Suprapubic skin (tissue), 4 donors: ENCODE results near the gene RNF114. TPM values are rescaled to one million over a fixed set of nuclear protein-coding genes. Genes with fewer than 3 reads are reported as not detected.
A peak's percentile ranks its signal among the peaks of the same experiment; 100 is the strongest.

ENCODE experiments used
- DNase-seq, 2 donors: peaks; one replicate each; pipeline ENCODE4 v3.0.0-alpha.2; 2019; ENCODE audit warnings: low spot score in 2 of 2
- H3K27ac ChIP-seq: fragments of 200-600 bp; sonication (generic); one replicate; pipeline ENCODE4 v1.5.1; 2019
- H3K27me3 ChIP-seq: fragments of 200-600 bp; sonication (generic); one replicate; pipeline ENCODE4 v1.5.1; 2019
- H3K36me3 ChIP-seq: fragments of 200-600 bp; sonication (generic); one replicate; pipeline ENCODE4 v1.5.1; 2019
- H3K4me1 ChIP-seq: fragments of 200-600 bp; sonication (generic); one replicate; pipeline ENCODE4 v1.5.1; 2019
- H3K4me3 ChIP-seq: fragments of 200-600 bp; sonication (generic); one replicate; pipeline ENCODE4 v1.5.1; 2019; ENCODE audit warnings: mild to moderate bottlenecking
- H3K9me3 ChIP-seq: fragments of 200-600 bp; sonication (generic); one replicate; pipeline ENCODE4 v1.5.1; 2019
- EP300 ChIP-seq: sonication (generic); formaldehyde crosslinking; IDR thresholded peaks from one replicate; pipeline ENCODE4 v1.6.1; 2017; ENCODE audit warnings: antibody characterized with exemption
- POLR2A ChIP-seq, 2 donors: fragments of 450-650 bp; IDR thresholded peaks; one replicate each; pipeline ENCODE4 v1.6.1; 2017; ENCODE audit warnings: antibody characterized with exemption in 2 of 2, mild to moderate bottlenecking in 2 of 2, moderate library complexity in 2 of 2
- POLR2AphosphoS5 ChIP-seq, 3 donors: sonication (generic); formaldehyde crosslinking; IDR thresholded peaks; one replicate each; pipeline ENCODE4 v1.6.1; 2017; ENCODE audit warnings: antibody characterized with exemption in 3 of 3
- WGBS: methylation state at CpG from one replicate; pipeline ENCODE4 v1.1.5; 2018; 5-methylcytosine and 5-hydroxymethylcytosine counted together
- total RNA-seq, 4 donors: library from RNA; depleted of rRNA; stranded (reverse); fragments of >200 nt; gene quantifications; one replicate each; pipeline ENCODE4 v1.1.0, GENCODE V29; 2016
- TF ChIP-seq, protein P1 (sequence below), 2 donors: fragments of 200-600 bp in 1 of 2; fragments of 450-650 bp in 1 of 2; sonication (generic) in 1 of 2; IDR thresholded peaks; one replicate each; pipeline ENCODE4 v1.5.1; 2016 to 2019; ENCODE audit warnings: antibody characterized with exemption in 2 of 2, mild to moderate bottlenecking in 1 of 2, moderate library complexity in 1 of 2

Gene RNF114
- total RNA-seq, 4 donors from 2014 or later: 134 to 150 (median 138) TPM

DNA sequence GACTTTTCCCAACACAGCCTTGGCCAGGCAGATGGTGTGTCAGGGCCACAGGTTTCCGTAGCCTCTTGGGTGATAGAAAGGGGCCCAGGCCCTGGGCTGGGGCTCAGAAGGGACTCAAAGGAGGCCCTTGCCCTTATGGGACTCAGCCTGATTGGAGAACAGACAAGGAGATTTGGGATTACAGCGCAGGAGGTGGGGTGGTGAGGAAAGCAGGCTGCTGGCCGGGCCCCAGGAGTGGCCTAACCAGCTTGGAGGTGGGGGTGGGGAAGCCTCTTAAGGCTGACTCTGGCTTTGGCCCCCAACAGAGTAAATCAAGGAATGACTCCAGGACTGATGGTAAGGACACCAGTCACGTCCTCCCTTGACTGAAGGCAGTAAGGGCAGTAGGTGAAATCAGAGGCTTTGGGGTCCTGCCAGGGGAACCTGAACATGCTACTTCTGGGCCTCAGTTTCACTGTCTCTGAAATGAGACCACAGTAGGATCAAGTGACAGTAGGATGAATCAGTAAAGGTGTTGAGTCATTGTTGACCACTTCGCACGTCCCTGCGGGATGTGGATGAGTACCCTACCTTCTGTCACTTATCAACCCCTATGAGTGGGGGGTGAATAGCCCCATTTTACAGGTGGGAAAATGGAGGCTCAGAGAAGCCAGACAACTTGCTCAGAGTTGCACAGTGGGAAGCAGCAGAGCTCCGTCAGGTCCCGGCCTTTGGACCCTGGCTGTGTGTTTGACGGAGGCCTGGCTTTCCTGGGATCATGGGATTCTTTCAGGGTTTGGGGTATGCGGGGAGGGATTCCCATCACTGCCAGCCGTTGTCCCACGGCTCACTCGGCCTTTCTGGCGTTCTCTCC, 51.0 kb downstream of the RNF114 start:
- TF ChIP-seq EP300 (no peak), POLR2A (IDR thresholded peaks at IDR 0.05) (no peak), POLR2AphosphoS5 (IDR thresholded peaks at IDR 0.05) (no peak)
- TF ChIP-seq, protein P1, sequence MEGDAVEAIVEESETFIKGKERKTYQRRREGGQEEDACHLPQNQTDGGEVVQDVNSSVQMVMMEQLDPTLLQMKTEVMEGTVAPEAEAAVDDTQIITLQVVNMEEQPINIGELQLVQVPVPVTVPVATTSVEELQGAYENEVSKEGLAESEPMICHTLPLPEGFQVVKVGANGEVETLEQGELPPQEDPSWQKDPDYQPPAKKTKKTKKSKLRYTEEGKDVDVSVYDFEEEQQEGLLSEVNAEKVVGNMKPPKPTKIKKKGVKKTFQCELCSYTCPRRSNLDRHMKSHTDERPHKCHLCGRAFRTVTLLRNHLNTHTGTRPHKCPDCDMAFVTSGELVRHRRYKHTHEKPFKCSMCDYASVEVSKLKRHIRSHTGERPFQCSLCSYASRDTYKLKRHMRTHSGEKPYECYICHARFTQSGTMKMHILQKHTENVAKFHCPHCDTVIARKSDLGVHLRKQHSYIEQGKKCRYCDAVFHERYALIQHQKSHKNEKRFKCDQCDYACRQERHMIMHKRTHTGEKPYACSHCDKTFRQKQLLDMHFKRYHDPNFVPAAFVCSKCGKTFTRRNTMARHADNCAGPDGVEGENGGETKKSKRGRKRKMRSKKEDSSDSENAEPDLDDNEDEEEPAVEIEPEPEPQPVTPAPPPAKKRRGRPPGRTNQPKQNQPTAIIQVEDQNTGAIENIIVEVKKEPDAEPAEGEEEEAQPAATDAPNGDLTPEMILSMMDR (IDR thresholded peaks at IDR 0.05): no peak
- H3K27ac ChIP-seq: no peak overlapping the region

DNA sequence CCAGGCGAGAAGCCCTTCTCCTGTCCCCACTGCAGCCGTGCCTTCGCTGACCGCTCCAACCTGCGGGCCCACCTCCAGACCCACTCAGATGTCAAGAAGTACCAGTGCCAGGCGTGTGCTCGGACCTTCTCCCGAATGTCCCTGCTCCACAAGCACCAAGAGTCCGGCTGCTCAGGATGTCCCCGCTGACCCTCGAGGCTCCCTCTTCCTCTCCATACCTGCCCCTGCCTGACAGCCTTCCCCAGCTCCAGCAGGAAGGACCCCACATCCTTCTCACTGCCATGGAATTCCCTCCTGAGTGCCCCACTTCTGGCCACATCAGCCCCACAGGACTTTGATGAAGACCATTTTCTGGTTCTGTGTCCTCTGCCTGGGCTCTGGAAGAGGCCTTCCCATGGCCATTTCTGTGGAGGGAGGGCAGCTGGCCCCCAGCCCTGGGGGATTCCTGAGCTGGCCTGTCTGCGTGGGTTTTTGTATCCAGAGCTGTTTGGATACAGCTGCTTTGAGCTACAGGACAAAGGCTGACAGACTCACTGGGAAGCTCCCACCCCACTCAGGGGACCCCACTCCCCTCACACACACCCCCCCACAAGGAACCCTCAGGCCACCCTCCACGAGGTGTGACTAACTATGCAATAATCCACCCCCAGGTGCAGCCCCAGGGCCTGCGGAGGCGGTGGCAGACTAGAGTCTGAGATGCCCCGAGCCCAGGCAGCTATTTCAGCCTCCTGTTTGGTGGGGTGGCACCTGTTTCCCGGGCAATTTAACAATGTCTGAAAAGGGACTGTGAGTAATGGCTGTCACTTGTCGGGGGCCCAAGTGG, 51.9 kb downstream of the RNF114 start:
- Histone ChIP-seq H3K27me3 (no peaks in the 10 kb centered on the region), H3K4me3 (no peak overlapping the region), H3K27ac (no peak overlapping the region), H3K4me1 (peaks cover 47% of the 10 kb centered on the region), H3K9me3 (no peaks in the 10 kb centered on the region), H3K36me3 (no peaks in the 10 kb centered on the region)
- TF ChIP-seq POLR2A (IDR thresholded peaks at IDR 0.05) (no peak), POLR2AphosphoS5 (IDR thresholded peaks at IDR 0.05) (no peak), EP300 (no peak)
- TF ChIP-seq, protein P1 (IDR thresholded peaks at IDR 0.05): no peak
- DNase-seq: no peak
- WGBS: 84% methylated on average over 13 of the region's 18 CpGs

More for the DNA sequence above, 51.0 kb downstream of the RNF114 start:
- H3K4me3 ChIP-seq: peak overlapping the region; percentile 48
- no peak for DNase-seq
- no peaks in the 10 kb centered on the region for H3K36me3 ChIP-seq
- WGBS: 88% methylated on average over 15 of the region's 15 CpGs
- H3K9me3 ChIP-seq: no peaks in the 10 kb centered on the region
- H3K27me3 ChIP-seq: no peaks in the 10 kb centered on the region
- peaks cover 55% of the 10 kb centered on the region for H3K4me1 ChIP-seq

- 26% methylated on average over 19 of the region's 22 CpGs for WGBS
- DNase-seq: peak; percentile 84 to 89
Observed at GRCh38 chr20:49989234-49990065, 53.3 kb downstream of the RNF114 start.

DNA sequence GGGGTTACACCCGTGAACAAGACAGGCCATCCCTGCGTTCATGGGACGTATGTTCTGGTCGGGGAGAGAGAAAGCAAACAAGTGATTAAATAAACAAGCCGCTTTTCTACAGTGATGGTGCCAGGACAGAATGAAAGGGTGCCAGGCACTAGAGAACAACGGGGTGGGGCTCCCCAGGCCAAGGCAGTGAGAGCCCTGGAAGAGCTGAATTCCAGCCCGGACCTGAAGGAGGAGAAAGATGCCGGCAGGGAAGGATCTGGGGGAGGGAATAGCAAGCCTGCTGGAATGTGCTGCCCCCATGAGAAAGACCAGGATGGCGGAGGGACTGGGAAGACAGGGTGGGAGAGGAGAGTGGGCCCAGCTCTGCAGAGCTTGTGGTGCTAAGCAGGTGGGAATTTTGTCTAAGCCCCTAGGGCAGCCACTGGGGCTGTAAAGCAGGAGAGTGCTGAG, 54.1 kb downstream of the RNF114 start:
- no peak for TF ChIP-seq POLR2A (IDR thresholded peaks at IDR 0.05)
- no peak for TF ChIP-seq POLR2AphosphoS5 (IDR thresholded peaks at IDR 0.05)
- TF ChIP-seq, protein P1 (IDR thresholded peaks at IDR 0.05): no peak
- no peak for TF ChIP-seq EP300
- H3K27ac ChIP-seq: peak overlapping the region; percentile 84

More at GRCh38 chr20:49989234-49990065, 53.3 kb downstream of the RNF114 start:
- TF ChIP-seq, protein P1 (IDR thresholded peaks at IDR 0.05): no peak
- TF ChIP-seq POLR2A (IDR thresholded peaks at IDR 0.05) (no peak), EP300 (no peak), POLR2AphosphoS5 (IDR thresholded peaks at IDR 0.05) (no peak)
- Histone ChIP-seq H3K27me3 (no peaks in the 10 kb centered on the region), H3K4me1 (peaks cover 38% of the 10 kb centered on the region), H3K9me3 (no peaks in the 10 kb centered on the region), H3K36me3 (no peaks in the 10 kb centered on the region), H3K4me3 (no peak overlapping the region), H3K27ac (peak overlapping the region; percentile 84)

More for the DNA sequence above, 54.1 kb downstream of the RNF114 start:
- H3K36me3 ChIP-seq: no peaks in the 10 kb centered on the region
- WGBS: 23% methylated on average over 9 of the region's 9 CpGs
- no peaks in the 10 kb centered on the region for H3K27me3 ChIP-seq
- no peak for DNase-seq
- no peak overlapping the region for H3K4me3 ChIP-seq
- peaks cover 35% of the 10 kb centered on the region for H3K4me1 ChIP-seq
- no peaks in the 10 kb centered on the region for H3K9me3 ChIP-seq
